ENCODE measurements around the gene ZSCAN5B. TPM values are rescaled to one million over a fixed set of nuclear protein-coding genes. Genes with fewer than 3 reads are reported as not detected.
"Not testable (repeated sequence)": the region's sequence is repeated elsewhere in the genome, so short reads cannot be mapped to it uniquely, and the experiment has no call there.

Gene ZSCAN5B
- total and polyA plus RNA-seq, 8 donors: 0.07 TPM; not detected in 7

DNA sequence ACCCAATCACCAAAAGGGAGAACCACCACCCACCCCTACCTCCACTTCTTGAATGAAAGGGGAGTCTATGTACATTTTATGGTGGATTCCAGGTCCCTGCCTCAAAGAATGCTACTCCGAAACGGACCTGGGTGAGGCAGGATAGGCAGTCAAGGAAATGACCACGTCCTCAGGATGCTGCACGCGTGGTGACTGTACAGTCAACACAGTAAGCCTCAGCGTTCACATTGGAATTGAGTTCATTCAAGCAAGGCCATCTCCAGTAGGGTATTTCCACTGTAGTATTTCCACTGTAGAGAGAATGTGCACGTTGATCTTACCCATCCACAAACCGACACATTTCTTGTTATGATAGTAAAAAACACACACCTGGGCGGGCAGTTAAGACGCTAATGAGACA is 21.4 kb upstream of the ZSCAN5B start:
- no peak for ATAC-seq
- H3K27ac ChIP-seq: no peak overlapping the region
- no peaks in the 10 kb centered on the region for H3K36me3 ChIP-seq
- TF ChIP-seq, protein P1, sequence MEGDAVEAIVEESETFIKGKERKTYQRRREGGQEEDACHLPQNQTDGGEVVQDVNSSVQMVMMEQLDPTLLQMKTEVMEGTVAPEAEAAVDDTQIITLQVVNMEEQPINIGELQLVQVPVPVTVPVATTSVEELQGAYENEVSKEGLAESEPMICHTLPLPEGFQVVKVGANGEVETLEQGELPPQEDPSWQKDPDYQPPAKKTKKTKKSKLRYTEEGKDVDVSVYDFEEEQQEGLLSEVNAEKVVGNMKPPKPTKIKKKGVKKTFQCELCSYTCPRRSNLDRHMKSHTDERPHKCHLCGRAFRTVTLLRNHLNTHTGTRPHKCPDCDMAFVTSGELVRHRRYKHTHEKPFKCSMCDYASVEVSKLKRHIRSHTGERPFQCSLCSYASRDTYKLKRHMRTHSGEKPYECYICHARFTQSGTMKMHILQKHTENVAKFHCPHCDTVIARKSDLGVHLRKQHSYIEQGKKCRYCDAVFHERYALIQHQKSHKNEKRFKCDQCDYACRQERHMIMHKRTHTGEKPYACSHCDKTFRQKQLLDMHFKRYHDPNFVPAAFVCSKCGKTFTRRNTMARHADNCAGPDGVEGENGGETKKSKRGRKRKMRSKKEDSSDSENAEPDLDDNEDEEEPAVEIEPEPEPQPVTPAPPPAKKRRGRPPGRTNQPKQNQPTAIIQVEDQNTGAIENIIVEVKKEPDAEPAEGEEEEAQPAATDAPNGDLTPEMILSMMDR (IDR thresholded peaks at IDR 0.05): no peak
- no peaks in the 10 kb centered on the region for H3K27me3 ChIP-seq
- no peak for FAIRE-seq
- H3K4me3 ChIP-seq: no peak overlapping the region
- 89 to 91% methylated on average over 10 of the region's 10 CpGs for WGBS, 2 donors
- intact Hi-C loops (cut with DNase I): no loop called here
- H3K4me1 ChIP-seq: no peaks in the 10 kb centered on the region
- no peak for DNase-seq
- H3K9me3 ChIP-seq: no peaks in the 10 kb centered on the region

DNA sequence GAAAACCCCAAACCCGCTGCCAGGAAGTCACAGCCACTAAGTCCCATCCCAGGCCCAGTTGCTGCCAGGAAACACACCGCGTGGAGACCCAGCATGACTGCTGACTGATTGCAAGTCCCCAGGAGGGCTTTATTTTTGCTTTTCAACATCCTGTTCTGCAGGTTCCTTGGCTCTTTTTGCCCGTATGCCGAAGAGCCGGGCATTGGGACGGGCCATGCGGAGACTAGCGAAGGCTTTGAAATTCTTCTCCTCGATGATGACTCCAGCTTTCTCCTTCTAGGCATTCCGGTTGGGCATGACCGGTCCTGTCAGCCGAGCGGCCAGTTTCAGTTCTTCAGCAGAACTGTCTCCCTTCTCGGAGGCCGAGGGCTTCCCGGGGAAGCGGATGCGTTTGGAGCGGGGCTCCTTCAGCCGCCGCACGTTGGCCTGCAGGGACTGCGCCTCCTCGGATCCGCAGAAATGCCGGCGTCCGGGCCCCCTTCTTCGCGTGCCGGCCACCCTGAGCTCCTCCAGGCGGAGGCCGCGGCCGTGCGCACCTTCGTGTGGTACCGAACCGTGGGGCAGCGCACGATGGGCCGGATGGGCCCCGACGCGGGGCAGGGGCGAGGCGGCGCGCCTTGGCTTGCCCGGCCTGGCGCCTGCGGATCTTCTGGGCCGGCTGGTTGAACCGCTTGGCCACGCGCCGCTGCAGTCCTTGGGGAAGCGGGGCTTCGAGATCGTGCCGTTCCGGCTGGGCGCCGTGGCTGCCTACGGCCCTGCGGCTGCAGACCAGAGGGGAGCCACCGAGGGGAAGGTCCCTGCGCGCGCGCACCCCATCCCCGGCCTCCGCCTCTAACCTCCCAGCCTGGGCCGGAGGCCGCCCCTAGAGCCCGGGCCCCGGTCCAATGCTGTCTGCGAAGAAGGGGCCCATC is 19.7 kb upstream of the ZSCAN5B start:
- H3K36me3 ChIP-seq: no peaks in the 10 kb centered on the region
- WGBS, 2 donors: 6% methylated on average over 76 to 79 of the region's 79 CpGs
- no peaks in the 10 kb centered on the region for H3K27me3 ChIP-seq
- no peaks in the 10 kb centered on the region for H3K4me1 ChIP-seq
- no peak overlapping the region for H3K27ac ChIP-seq
- no peak for FAIRE-seq
- peak overlapping the region in 3 of 4 donors; percentile 19 to 44 (median 27) for H3K4me3 ChIP-seq
- ATAC-seq: peak; percentile 17 to 51 (median 30)
- TF ChIP-seq, protein P1 (IDR thresholded peaks at IDR 0.05): no peak
- intact Hi-C loops (cut with DNase I): no loop called here
- DNase-seq: peak in 3 of 6 donors; percentile 17 to 60 (median 46)
- H3K9me3 ChIP-seq: no peaks in the 10 kb centered on the region

DNA sequence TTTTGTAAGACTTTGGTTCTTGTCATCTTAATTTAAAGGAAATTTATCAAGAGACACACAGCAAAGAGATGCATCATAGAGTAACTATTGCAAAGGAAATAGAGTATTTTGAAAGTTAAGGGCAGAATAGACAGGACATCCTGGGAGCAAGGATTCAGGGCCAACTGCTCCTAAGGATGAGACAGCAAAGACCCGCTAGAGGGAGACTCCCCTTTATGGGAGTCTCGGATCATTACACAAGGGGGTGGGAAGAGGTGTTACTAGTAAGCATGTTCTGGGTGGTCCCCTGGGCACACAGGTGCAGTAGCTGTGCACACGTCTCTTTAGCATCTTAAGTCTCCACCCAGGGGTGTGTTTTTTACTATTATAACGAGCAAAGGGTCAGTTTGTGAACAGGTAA is 14.1 kb upstream of the ZSCAN5B start:
- no peaks in the 10 kb centered on the region for H3K9me3 ChIP-seq
- FAIRE-seq (no peak), DNase-seq (no peak), ATAC-seq (no peak)
- no peaks in the 10 kb centered on the region for H3K27me3 ChIP-seq
- H3K36me3 ChIP-seq: no peaks in the 10 kb centered on the region
- no peak overlapping the region for H3K27ac ChIP-seq
- intact Hi-C loops (cut with DNase I): no loop called here
- H3K4me1 ChIP-seq: no peaks in the 10 kb centered on the region
- TF ChIP-seq, protein P1 (IDR thresholded peaks at IDR 0.05): no peak
- H3K4me3 ChIP-seq: no peak overlapping the region
- 58 to 66% methylated on average over 4 of the region's 4 CpGs for WGBS, 2 donors

DNA sequence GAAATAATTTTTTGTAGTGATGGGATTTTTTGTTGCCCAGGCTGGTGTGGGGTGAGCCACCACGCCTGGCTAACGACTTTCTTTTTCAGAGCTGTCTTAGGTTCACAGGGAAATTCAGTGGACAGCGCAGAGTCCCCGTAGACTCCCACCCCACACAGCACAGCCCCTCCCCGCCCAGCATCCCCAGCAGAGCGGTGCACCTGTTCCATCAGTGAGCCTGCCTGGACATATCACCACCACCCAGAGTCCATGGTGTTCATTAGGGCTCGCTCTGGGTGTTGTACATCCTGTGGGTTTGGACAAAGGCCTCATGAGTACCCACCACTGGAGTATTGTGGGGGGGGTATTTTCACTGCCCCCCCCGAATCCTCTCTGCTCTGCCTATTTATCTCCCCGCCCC is 12.5 kb upstream of the ZSCAN5B start:
- H3K36me3 ChIP-seq; H3K27ac ChIP-seq; ATAC-seq; H3K9me3 ChIP-seq; H3K27me3 ChIP-seq; H3K4me3 ChIP-seq; FAIRE-seq; H3K4me1 ChIP-seq; DNase-seq; intact Hi-C loops (cut with DNase I): not testable (repeated sequence)
- WGBS, 2 donors: 81 to 83% methylated on average over 8 to 9 of the region's 9 CpGs

DNA sequence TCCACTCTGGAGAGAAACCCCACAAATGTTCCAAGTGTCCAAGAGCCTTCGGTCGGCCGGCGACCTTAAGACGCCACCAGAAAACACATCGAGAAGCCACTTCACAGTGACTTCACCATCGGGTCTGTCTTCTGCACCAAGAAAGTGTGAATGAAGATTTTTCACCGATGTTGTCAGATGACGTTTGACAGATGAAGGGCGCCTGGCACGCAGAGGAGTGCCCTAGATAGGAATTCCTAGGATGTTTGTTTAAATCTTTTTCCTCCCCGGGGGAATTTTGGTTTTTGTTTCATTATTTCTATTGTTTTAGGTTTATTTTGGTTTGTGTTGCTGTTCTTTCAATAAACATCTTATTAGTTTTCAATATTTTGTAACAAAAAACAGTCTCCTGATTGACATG is 11.5 kb upstream of the ZSCAN5B start:
- WGBS, 2 donors: 73 to 79% methylated on average over 12 of the region's 12 CpGs
- H3K36me3 ChIP-seq: no peaks in the 10 kb centered on the region
- H3K4me3 ChIP-seq: no peak overlapping the region
- no peaks in the 10 kb centered on the region for H3K4me1 ChIP-seq
- TF ChIP-seq, protein P1 (IDR thresholded peaks at IDR 0.05): no peak
- FAIRE-seq (no peak), ATAC-seq (no peak), DNase-seq (no peak)
- no peak overlapping the region for H3K27ac ChIP-seq
- H3K9me3 ChIP-seq: no peaks in the 10 kb centered on the region
- intact Hi-C loops (cut with DNase I): no loop called here
- H3K27me3 ChIP-seq: no peaks in the 10 kb centered on the region

DNA sequence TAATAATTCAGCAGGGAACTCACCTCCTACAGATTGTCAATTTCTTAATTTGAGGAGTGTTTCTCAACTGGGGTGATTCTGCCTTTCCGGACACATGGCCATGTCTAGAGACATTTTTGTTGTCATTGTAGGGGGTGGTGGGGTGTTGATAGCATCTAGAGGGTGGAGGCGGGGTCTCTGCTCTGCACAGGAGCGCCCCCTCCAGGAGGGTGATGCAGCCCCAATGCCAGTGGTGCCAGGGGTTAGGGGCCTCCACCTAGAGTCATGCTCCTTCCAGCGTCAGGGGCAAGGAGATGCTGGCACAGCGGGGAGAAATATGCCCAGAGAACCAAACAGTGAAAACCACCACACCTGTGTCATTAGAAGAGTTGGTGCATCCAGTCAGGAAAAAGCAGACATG is 10.0 kb upstream of the ZSCAN5B start:
- H3K9me3 ChIP-seq; H3K36me3 ChIP-seq; H3K27ac ChIP-seq; H3K4me1 ChIP-seq; H3K4me3 ChIP-seq; ATAC-seq; DNase-seq; FAIRE-seq; intact Hi-C loops (cut with DNase I); H3K27me3 ChIP-seq: not testable (repeated sequence)
- WGBS, 2 donors: 71 to 78% methylated on average over 4 of the region's 5 CpGs
